Measurements from ENCODE around the gene RAD51B. TPM values are rescaled to one million over a fixed set of nuclear protein-coding genes. Genes with fewer than 3 reads are reported as not detected.

Gene RAD51B
- total RNA-seq, 1 experiment from 2014 or later = 20.0 TPM

DNA sequence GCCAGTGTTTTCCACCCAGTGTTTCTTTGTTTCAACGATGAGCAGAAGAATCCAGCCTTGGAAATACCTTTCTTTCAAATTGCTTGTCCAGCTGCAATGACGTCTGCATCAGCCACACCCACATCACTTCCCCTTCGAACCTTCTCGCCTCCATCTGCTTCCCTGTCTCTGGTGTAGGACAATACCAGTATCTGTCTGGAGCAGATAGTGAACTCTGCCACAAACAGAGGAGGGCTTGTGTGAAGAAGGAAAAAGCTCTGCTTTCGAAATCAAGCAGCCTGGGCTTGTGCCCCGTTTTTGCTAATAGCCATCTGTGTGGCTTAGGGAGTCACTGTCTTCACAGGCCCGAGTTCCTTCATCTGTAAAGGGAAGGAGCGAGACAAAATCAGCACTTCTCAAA, 557.9 kb downstream of the RAD51B start:
- ATAC-seq (no peak), DNase-seq (ENCODE audit: low read depth, low spot score) (no peak)
- no peaks in the 10 kb centered on the region for H3K9me3 ChIP-seq (ENCODE audit: control insufficient read depth in 1 of 2, insufficient read depth in 1 of 2, low read depth in 1 of 2, low read length in 2 of 2)
- H3K9me2 ChIP-seq (ENCODE audit: insufficient read depth) = no peaks in the 10 kb centered on the region
- ChIA-PET CTCF (no interaction called here), POLR2A (no interaction called here), RAD21 (ENCODE audit: low non-redundant PET in 1 of 2, low total read pairs in 2 of 2, uncharacterized antibody in 2 of 2, unreplicated experiment in 2 of 2) (no interaction called here)
- H2AFZ ChIP-seq (ENCODE audit: low read depth, low read length, poor library complexity, severe bottlenecking) = no peak overlapping the region
- peaks cover 6 to 17% of the 10 kb centered on the region in 2 experiments; a peak in 2 of 4 replicates for H3K4me1 ChIP-seq (ENCODE audit: control insufficient read depth in 1 of 2, insufficient read depth in 2 of 2, low read length in 2 of 2)
- H3K4me3 ChIP-seq (replicated peaks in 1 of 2; ENCODE audit: low read depth in 1 of 2, low read length in 2 of 2) = no peak overlapping the region
- no peaks in the 10 kb centered on the region for H3K79me2 ChIP-seq (ENCODE audit: insufficient read depth, low read length)
- no peak overlapping the region for H3K4me2 ChIP-seq (ENCODE audit: low read length)
- no peaks in the 10 kb centered on the region for H3K36me3 ChIP-seq (ENCODE audit: control insufficient read depth in 1 of 2, insufficient read depth in 2 of 2, low read length in 2 of 2)
- no peak for TF ChIP-seq YY1 (IDR thresholded peaks at IDR 0.05; ENCODE audit: extremely low read depth, insufficient replicate concordance, low read depth, low read length)
- no peaks in the 10 kb centered on the region for H3K27me3 ChIP-seq (ENCODE audit: insufficient read depth, low read length)
- no peak overlapping the region for H3K9ac ChIP-seq (ENCODE audit: low read length)
- BruUV-seq (replicated peaks) = no TSS peak
- intact Hi-C loops (cut with micrococcal nuclease) = no loop called here
- no peak overlapping the region for H3K27ac ChIP-seq (ENCODE audit: low read depth, low read length)
- no peaks in the 10 kb centered on the region for H4K20me1 ChIP-seq (ENCODE audit: insufficient read depth)

GRCh38 chr14:68379510-68380328, 560.1 kb downstream of the RAD51B start:
- ATAC-seq (no peak), DNase-seq (ENCODE audit: low read depth, low spot score) (no peak)
- no TSS peak for BruUV-seq (replicated peaks)
- H3K36me3 ChIP-seq (ENCODE audit: control insufficient read depth in 1 of 2, insufficient read depth in 2 of 2, low read length in 2 of 2) = no peaks in the 10 kb centered on the region
- intact Hi-C loops (cut with micrococcal nuclease) = no loop called here
- H3K9me3 ChIP-seq (ENCODE audit: control insufficient read depth in 1 of 2, insufficient read depth in 1 of 2, low read depth in 1 of 2, low read length in 2 of 2) = no peaks in the 10 kb centered on the region
- H3K4me1 ChIP-seq (ENCODE audit: control insufficient read depth in 1 of 2, insufficient read depth in 2 of 2, low read length in 2 of 2) = peaks cover 6 to 16% of the 10 kb centered on the region in 2 experiments; a peak in 2 of 4 replicates
- no peaks in the 10 kb centered on the region for H3K79me2 ChIP-seq (ENCODE audit: insufficient read depth, low read length)
- H3K9me2 ChIP-seq (ENCODE audit: insufficient read depth) = no peaks in the 10 kb centered on the region
- no peak overlapping the region for H3K4me2 ChIP-seq (ENCODE audit: low read length)
- no peak overlapping the region for H2AFZ ChIP-seq (ENCODE audit: low read depth, low read length, poor library complexity, severe bottlenecking)
- no peak overlapping the region for H3K9ac ChIP-seq (ENCODE audit: low read length)
- no peak overlapping the region for H3K4me3 ChIP-seq (replicated peaks in 1 of 2; ENCODE audit: low read depth in 1 of 2, low read length in 2 of 2)
- TF ChIP-seq, protein P1, sequence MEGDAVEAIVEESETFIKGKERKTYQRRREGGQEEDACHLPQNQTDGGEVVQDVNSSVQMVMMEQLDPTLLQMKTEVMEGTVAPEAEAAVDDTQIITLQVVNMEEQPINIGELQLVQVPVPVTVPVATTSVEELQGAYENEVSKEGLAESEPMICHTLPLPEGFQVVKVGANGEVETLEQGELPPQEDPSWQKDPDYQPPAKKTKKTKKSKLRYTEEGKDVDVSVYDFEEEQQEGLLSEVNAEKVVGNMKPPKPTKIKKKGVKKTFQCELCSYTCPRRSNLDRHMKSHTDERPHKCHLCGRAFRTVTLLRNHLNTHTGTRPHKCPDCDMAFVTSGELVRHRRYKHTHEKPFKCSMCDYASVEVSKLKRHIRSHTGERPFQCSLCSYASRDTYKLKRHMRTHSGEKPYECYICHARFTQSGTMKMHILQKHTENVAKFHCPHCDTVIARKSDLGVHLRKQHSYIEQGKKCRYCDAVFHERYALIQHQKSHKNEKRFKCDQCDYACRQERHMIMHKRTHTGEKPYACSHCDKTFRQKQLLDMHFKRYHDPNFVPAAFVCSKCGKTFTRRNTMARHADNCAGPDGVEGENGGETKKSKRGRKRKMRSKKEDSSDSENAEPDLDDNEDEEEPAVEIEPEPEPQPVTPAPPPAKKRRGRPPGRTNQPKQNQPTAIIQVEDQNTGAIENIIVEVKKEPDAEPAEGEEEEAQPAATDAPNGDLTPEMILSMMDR (IDR thresholded peaks at IDR 0.05 in 2 of 3, conservative IDR thresholded peaks at IDR 0.05 in 1 of 3; ENCODE audit: borderline replicate concordance in 1 of 3, insufficient read depth in 1 of 3, low read depth in 2 of 3, low read length in 2 of 3) = no peak
- TF ChIP-seq MAX (IDR thresholded peaks at IDR 0.05) (no peak), POLR2A (IDR thresholded peaks at IDR 0.05; ENCODE audit: borderline replicate concordance, extremely low read depth, insufficient read depth, insufficient read length) (no peak), JUND (IDR thresholded peaks at IDR 0.05) (no peak), ELF1 (IDR thresholded peaks at IDR 0.05; ENCODE audit: borderline replicate concordance, low read depth) (no peak), CEBPB (IDR thresholded peaks at IDR 0.05; ENCODE audit: low read depth) (no peak), TCF7L2 (IDR thresholded peaks at IDR 0.05; ENCODE audit: borderline replicate concordance, extremely low read depth, insufficient read depth, insufficient read length) (no peak), ZFX (IDR thresholded peaks at IDR 0.05) (no peak), POLR2AphosphoS5 (IDR thresholded peaks at IDR 0.05; ENCODE audit: low read depth, low read length) (no peak), SRF (IDR thresholded peaks at IDR 0.05; ENCODE audit: low read depth) (no peak), SP1 (IDR thresholded peaks at IDR 0.05; ENCODE audit: low read depth) (no peak), SIN3A (IDR thresholded peaks at IDR 0.05; ENCODE audit: low read depth) (no peak), FOSL1 (IDR thresholded peaks at IDR 0.05; ENCODE audit: low read depth) (no peak)
- TF ChIP-seq, protein P2, sequence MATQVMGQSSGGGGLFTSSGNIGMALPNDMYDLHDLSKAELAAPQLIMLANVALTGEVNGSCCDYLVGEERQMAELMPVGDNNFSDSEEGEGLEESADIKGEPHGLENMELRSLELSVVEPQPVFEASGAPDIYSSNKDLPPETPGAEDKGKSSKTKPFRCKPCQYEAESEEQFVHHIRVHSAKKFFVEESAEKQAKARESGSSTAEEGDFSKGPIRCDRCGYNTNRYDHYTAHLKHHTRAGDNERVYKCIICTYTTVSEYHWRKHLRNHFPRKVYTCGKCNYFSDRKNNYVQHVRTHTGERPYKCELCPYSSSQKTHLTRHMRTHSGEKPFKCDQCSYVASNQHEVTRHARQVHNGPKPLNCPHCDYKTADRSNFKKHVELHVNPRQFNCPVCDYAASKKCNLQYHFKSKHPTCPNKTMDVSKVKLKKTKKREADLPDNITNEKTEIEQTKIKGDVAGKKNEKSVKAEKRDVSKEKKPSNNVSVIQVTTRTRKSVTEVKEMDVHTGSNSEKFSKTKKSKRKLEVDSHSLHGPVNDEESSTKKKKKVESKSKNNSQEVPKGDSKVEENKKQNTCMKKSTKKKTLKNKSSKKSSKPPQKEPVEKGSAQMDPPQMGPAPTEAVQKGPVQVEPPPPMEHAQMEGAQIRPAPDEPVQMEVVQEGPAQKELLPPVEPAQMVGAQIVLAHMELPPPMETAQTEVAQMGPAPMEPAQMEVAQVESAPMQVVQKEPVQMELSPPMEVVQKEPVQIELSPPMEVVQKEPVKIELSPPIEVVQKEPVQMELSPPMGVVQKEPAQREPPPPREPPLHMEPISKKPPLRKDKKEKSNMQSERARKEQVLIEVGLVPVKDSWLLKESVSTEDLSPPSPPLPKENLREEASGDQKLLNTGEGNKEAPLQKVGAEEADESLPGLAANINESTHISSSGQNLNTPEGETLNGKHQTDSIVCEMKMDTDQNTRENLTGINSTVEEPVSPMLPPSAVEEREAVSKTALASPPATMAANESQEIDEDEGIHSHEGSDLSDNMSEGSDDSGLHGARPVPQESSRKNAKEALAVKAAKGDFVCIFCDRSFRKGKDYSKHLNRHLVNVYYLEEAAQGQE (IDR thresholded peaks at IDR 0.05; ENCODE audit: low read depth) = no peak
- ChIA-PET RAD21 (ENCODE audit: low non-redundant PET in 1 of 2, low total read pairs in 2 of 2, uncharacterized antibody in 2 of 2, unreplicated experiment in 2 of 2) (no interaction called here), POLR2A (interaction anchor here (1.3 kb wide), 1 partner anchor 18 kb away, joined by 3 read pairs; no protein-coding TSS in a partner anchor), CTCF (no interaction called here)
- no peak overlapping the region for H3K27ac ChIP-seq (ENCODE audit: low read depth, low read length)
- H3K27me3 ChIP-seq (ENCODE audit: insufficient read depth, low read length) = no peaks in the 10 kb centered on the region
- H4K20me1 ChIP-seq (ENCODE audit: insufficient read depth) = no peaks in the 10 kb centered on the region

All from HCT116 (cell line).